ENCODE data around the gene GAK. TPM values are rescaled to one million over a fixed set of nuclear protein-coding genes. Genes with fewer than 3 reads are reported as not detected.
A peak's percentile ranks its signal among the peaks of the same experiment; 100 is the strongest.

The GAK gene
- total and polyA plus RNA-seq, 10 donors = 112 to 249 (median 190) TPM

- H3K36me3 ChIP-seq = peaks cover 2 to 100% (median 86%) of the 10 kb centered on the region in 6 donors
- no peaks in the 10 kb centered on the region for H3K9me3 ChIP-seq
- peaks cover 0 to 17% (median 2%) of the 10 kb centered on the region in 6 donors for H3K4me1 ChIP-seq
- 95 to 97% (median 95%) methylated on average over 22 to 41 of the region's 41 CpGs for WGBS, 5 donors
- no peaks in the 10 kb centered on the region for H3K27me3 ChIP-seq (replicated peaks in 1 of 7)
- no peak overlapping the region for H3K4me3 ChIP-seq
- intact Hi-C loops (cut with DNase I; ENCODE audit: low total_unique reads) = no loop called here
- no peak for DNase-seq
- no peak overlapping the region for H3K27ac ChIP-seq
- TF ChIP-seq CTCF (IDR thresholded peaks at IDR 0.05 in 8 of 11, conservative IDR thresholded peaks at IDR 0.05 in 3 of 11) (no peak), POLR2AphosphoS5 (IDR thresholded peaks at IDR 0.05) (peak in 1 of 3 donors; percentile 19)
Measured at GRCh38 chr4:893276-893994, 38.7 kb downstream of the GAK start.

- no peak overlapping the region for H3K4me3 ChIP-seq
- 95 to 99% (median 96%) methylated on average over 7 to 10 of the region's 10 CpGs for WGBS, 5 donors
- no peak for DNase-seq
- no peak overlapping the region for H3K27ac ChIP-seq
- no peaks in the 10 kb centered on the region for H3K27me3 ChIP-seq (replicated peaks in 1 of 7)
- H3K9me3 ChIP-seq = no peaks in the 10 kb centered on the region
- intact Hi-C loops (cut with DNase I; ENCODE audit: low total_unique reads) = no loop called here
- peaks cover 5 to 100% (median 87%) of the 10 kb centered on the region in 6 donors for H3K36me3 ChIP-seq
- TF ChIP-seq POLR2A (IDR thresholded peaks at IDR 0.05) (no peak), POLR2AphosphoS5 (IDR thresholded peaks at IDR 0.05) (no peak), CTCF (IDR thresholded peaks at IDR 0.05 in 8 of 11, conservative IDR thresholded peaks at IDR 0.05 in 3 of 11) (no peak)
- peaks cover 0 to 21% (median 4%) of the 10 kb centered on the region in 6 donors for H3K4me1 ChIP-seq
Measured at GRCh38 chr4:892780-893179, 39.3 kb downstream of the GAK start.

GRCh38 chr4:891747-892146 lies 40.4 kb downstream of the GAK start:
- TF ChIP-seq CTCF (IDR thresholded peaks at IDR 0.05 in 8 of 11, conservative IDR thresholded peaks at IDR 0.05 in 3 of 11) (no peak), POLR2AphosphoS5 (IDR thresholded peaks at IDR 0.05) (no peak), POLR2A (IDR thresholded peaks at IDR 0.05) (no peak)
- no peak overlapping the region for H3K27ac ChIP-seq
- H3K4me1 ChIP-seq = peaks cover 0 to 13% (median 4%) of the 10 kb centered on the region in 6 donors
- no peak overlapping the region for H3K4me3 ChIP-seq
- no peaks in the 10 kb centered on the region for H3K27me3 ChIP-seq (replicated peaks in 1 of 7)
- intact Hi-C loops (cut with DNase I; ENCODE audit: low total_unique reads) = no loop called here
- WGBS, 5 donors = 88 to 97% (median 90%) methylated on average over 8 to 10 of the region's 10 CpGs
- H3K9me3 ChIP-seq = no peaks in the 10 kb centered on the region
- peaks cover 5 to 100% (median 80%) of the 10 kb centered on the region in 6 donors for H3K36me3 ChIP-seq
- DNase-seq = no peak

GRCh38 chr4:890036-890695 lies 42.0 kb downstream of the GAK start:
- Histone ChIP-seq H3K36me3 (peaks cover 3 to 100% (median 78%) of the 10 kb centered on the region in 6 donors), H3K27me3 (replicated peaks in 1 of 7) (no peaks in the 10 kb centered on the region), H3K4me1 (peaks cover 0 to 13% (median 4%) of the 10 kb centered on the region in 6 donors), H3K9me3 (no peaks in the 10 kb centered on the region), H3K27ac (no peak overlapping the region), H3K4me3 (no peak overlapping the region)
- WGBS, 5 donors = 95 to 98% (median 96%) methylated on average over 12 to 22 of the region's 22 CpGs
- no peak for TF ChIP-seq CTCF (IDR thresholded peaks at IDR 0.05 in 8 of 11, conservative IDR thresholded peaks at IDR 0.05 in 3 of 11)
- no peak for TF ChIP-seq POLR2A (IDR thresholded peaks at IDR 0.05)
- peak in 1 of 3 donors; percentile 20 for TF ChIP-seq POLR2AphosphoS5 (IDR thresholded peaks at IDR 0.05)
- intact Hi-C loops (cut with DNase I; ENCODE audit: low total_unique reads) = no loop called here
- DNase-seq = no peak

Data from spleen (tissue), 11 donors.